Uterus (tissue), 2 donors: ENCODE results near the gene SCN1B.

ENCODE experiments used
- CTCF ChIP-seq, 4 experiments: fragments of 200-600 bp in 2 of 4; fragments of 450-650 bp in 2 of 4; sonication (generic) in 2 of 4; IDR thresholded peaks; one replicate each; pipeline ENCODE4 v1.5.1; 2016 to 2019; ENCODE audit warnings: antibody characterized with exemption in 4 of 4, mild to moderate bottlenecking in 2 of 4, moderate library complexity in 1 of 4
- POLR2A ChIP-seq, 2 donors: fragments of 450-650 bp; IDR thresholded peaks; one replicate each; pipeline ENCODE4 v1.6.1; 2016; ENCODE audit warnings: antibody characterized with exemption in 2 of 2, mild to moderate bottlenecking in 1 of 2, moderate library complexity in 1 of 2

DNA sequence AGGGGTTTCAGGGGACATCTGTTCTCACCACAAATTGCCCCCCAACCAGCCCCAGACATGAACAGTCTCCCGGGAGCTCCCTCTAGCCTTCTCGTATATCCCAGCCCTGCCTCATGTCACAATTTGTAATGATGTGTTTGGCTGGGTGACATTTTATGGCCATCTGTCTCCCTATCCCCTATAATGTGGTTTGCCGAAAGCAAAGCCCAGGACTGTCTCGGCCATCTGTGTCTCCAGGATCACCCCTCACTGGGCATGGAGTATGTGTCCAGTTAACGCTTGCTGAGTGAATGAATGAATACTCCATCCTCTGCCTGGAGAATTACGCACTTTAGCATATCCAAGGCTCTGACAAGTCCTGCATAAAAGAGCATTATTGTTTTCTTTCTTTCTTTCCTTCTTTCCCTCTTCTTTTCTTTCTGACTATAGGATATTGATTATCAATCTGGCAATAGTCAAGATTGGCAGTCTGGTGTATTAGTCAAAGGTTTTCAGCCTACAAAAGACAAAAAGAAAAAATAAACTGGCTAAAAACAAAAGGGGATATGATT lies 26.3 kb downstream of the SCN1B start:
- no peak for TF ChIP-seq CTCF (IDR thresholded peaks at IDR 0.05)
- no peak for TF ChIP-seq POLR2A (IDR thresholded peaks at IDR 0.05)
